HEK293 (cell line): ENCODE measurements around the gene UBA52.

Experiments
- BCL11B ChIP-seq: fragments of 450-650 bp; formaldehyde crosslinking; IDR thresholded peaks from 2 replicates; pipeline ENCODE4 v1.5.1; 2016; ENCODE audit warnings: low read depth, missing biosample characterization, missing genetic modification characterization
- MYNN ChIP-seq: fragments of 450-650 bp; formaldehyde crosslinking; IDR thresholded peaks from 2 replicates; pipeline ENCODE4 v1.5.1; 2016; ENCODE audit warnings: missing biosample characterization, missing genetic modification characterization, borderline replicate concordance
- SP2 ChIP-seq: fragments of 450-650 bp; formaldehyde crosslinking; IDR thresholded peaks from 2 replicates; pipeline ENCODE4 v1.5.1; 2016; ENCODE audit warnings: missing biosample characterization, missing genetic modification characterization
- YY1 ChIP-seq: fragments of 450-650 bp; formaldehyde crosslinking; IDR thresholded peaks from 2 replicates; pipeline ENCODE4 v1.5.1; 2018; ENCODE audit warnings: missing biosample characterization, missing genetic modification characterization
- ZNF10 ChIP-seq: fragments of 450-650 bp; formaldehyde crosslinking; IDR thresholded peaks from 2 replicates; pipeline ENCODE4 v1.5.1; 2017; ENCODE audit warnings: missing biosample characterization, missing genetic modification characterization
- ZNF132 ChIP-seq: fragments of 450-650 bp; formaldehyde crosslinking; IDR thresholded peaks from 2 replicates; pipeline ENCODE4 v1.5.1; 2017; ENCODE audit warnings: missing biosample characterization, missing genetic modification characterization, borderline replicate concordance
- ZNF133 ChIP-seq: fragments of 450-650 bp; formaldehyde crosslinking; IDR thresholded peaks from 2 replicates; pipeline ENCODE4 v1.5.1; 2016; ENCODE audit warnings: missing biosample characterization, missing genetic modification characterization
- ZNF138 ChIP-seq: fragments of 450-650 bp; formaldehyde crosslinking; IDR thresholded peaks from 2 replicates; pipeline ENCODE4 v1.5.1; 2016; ENCODE audit warnings: missing biosample characterization, missing genetic modification characterization, borderline replicate concordance
- ZNF140 ChIP-seq: fragments of 450-650 bp; formaldehyde crosslinking; IDR thresholded peaks from 2 replicates; pipeline ENCODE4 v1.5.1; 2016; ENCODE audit warnings: missing biosample characterization, missing genetic modification characterization
- ZNF155 ChIP-seq: fragments of 450-650 bp; formaldehyde crosslinking; IDR thresholded peaks from 2 replicates; pipeline ENCODE4 v1.5.1; 2016; ENCODE audit warnings: missing biosample characterization, missing genetic modification characterization
- ZNF214 ChIP-seq: fragments of 450-650 bp; formaldehyde crosslinking; IDR thresholded peaks from 2 replicates; pipeline ENCODE4 v1.5.1; 2017; ENCODE audit warnings: missing biosample characterization, mild to moderate bottlenecking, missing genetic modification characterization, borderline replicate concordance
- ZNF280C ChIP-seq: fragments of 450-650 bp; formaldehyde crosslinking; IDR thresholded peaks from 2 replicates; pipeline ENCODE4 v1.5.1; 2016; ENCODE audit warnings: missing biosample characterization, missing genetic modification characterization
- ZNF362 ChIP-seq: fragments of 450-650 bp; formaldehyde crosslinking; IDR thresholded peaks from 2 replicates; pipeline ENCODE4 v1.5.1; 2016; ENCODE audit warnings: missing biosample characterization, missing genetic modification characterization
- ZNF391 ChIP-seq: fragments of 450-650 bp; formaldehyde crosslinking; IDR thresholded peaks from 2 replicates; pipeline ENCODE4 v1.5.1; 2016; ENCODE audit warnings: low read depth, missing biosample characterization, missing genetic modification characterization, borderline replicate concordance
- ZNF571 ChIP-seq: fragments of 450-650 bp; formaldehyde crosslinking; IDR thresholded peaks from 2 replicates; pipeline ENCODE4 v1.5.0; 2017; ENCODE audit warnings: missing biosample characterization, missing genetic modification characterization
- ZNF585B ChIP-seq: fragments of 450-650 bp; formaldehyde crosslinking; IDR thresholded peaks from 2 replicates; pipeline ENCODE4 v1.5.1; 2016; ENCODE audit warnings: missing biosample characterization, missing genetic modification characterization
- ZNF621 ChIP-seq: fragments of 450-650 bp; formaldehyde crosslinking; IDR thresholded peaks from 2 replicates; pipeline ENCODE4 v1.5.1; 2017; ENCODE audit warnings: missing biosample characterization, missing genetic modification characterization
- ZSCAN30 ChIP-seq: fragments of 450-650 bp; IDR thresholded peaks from 2 replicates; pipeline ENCODE4 v1.5.1; 2018; ENCODE audit warnings: missing biosample characterization, mild to moderate bottlenecking, missing genetic modification characterization, moderate library complexity
- ZSCAN5A ChIP-seq: fragments of 450-650 bp; formaldehyde crosslinking; IDR thresholded peaks from 2 replicates; pipeline ENCODE4 v1.5.1; 2016; ENCODE audit warnings: missing biosample characterization, missing genetic modification characterization
- TF ChIP-seq, protein P1 (sequence below): fragments of 450-650 bp; formaldehyde crosslinking; IDR thresholded peaks from 2 replicates; pipeline ENCODE4 v1.5.1; 2016; ENCODE audit warnings: missing biosample characterization, missing genetic modification characterization, borderline replicate concordance
- TF ChIP-seq, protein P2 (sequence below): fragments of 450-650 bp; formaldehyde crosslinking; IDR thresholded peaks from 2 replicates; pipeline ENCODE4 v1.5.1; 2016; ENCODE audit warnings: missing biosample characterization, missing genetic modification characterization
- TF ChIP-seq, protein P3 (sequence below): fragments of 450-650 bp; formaldehyde crosslinking; IDR thresholded peaks from 2 replicates; pipeline ENCODE4 v1.5.1; 2016; ENCODE audit warnings: missing biosample characterization, missing genetic modification characterization
- TF ChIP-seq, protein P4 (sequence below): sonication (generic); formaldehyde crosslinking; IDR thresholded peaks from 2 replicates; pipeline ENCODE4 v1.8.1; 2022; ENCODE audit warnings: mild to moderate bottlenecking, moderate library complexity, missing genetic modification reagents

UBA52 gene

GRCh38 chr19:18611327-18612050, 39.8 kb downstream of the UBA52 start (continued):
- TF ChIP-seq ZNF391 (tag by site-specific recombination) (no peak), ZNF132 (tag by site-specific recombination) (no peak), ZNF10 (tag by site-specific recombination) (peak; percentile 70; the same call in 1 of the 2 replicates), ZNF280C (tag by site-specific recombination) (no peak), ZNF585B (tag by site-specific recombination) (no peak), ZNF138 (no peak), ZNF133 (tag by site-specific recombination) (no peak), ZNF621 (no peak), ZNF155 (tag by site-specific recombination) (no peak), YY1 (tag by site-specific recombination) (no peak), SP2 (tag by site-specific recombination) (peak; percentile 47), ZSCAN30 (tag by site-specific recombination) (no peak), ZNF362 (tag by site-specific recombination) (no peak), ZNF214 (tag by site-specific recombination) (no peak), ZNF140 (no peak), BCL11B (tag by site-specific recombination) (no peak), ZNF571 (tag by site-specific recombination) (no peak), ZSCAN5A (tag by site-specific recombination) (no peak), MYNN (tag by site-specific recombination) (no peak)
- TF ChIP-seq, protein P1, sequence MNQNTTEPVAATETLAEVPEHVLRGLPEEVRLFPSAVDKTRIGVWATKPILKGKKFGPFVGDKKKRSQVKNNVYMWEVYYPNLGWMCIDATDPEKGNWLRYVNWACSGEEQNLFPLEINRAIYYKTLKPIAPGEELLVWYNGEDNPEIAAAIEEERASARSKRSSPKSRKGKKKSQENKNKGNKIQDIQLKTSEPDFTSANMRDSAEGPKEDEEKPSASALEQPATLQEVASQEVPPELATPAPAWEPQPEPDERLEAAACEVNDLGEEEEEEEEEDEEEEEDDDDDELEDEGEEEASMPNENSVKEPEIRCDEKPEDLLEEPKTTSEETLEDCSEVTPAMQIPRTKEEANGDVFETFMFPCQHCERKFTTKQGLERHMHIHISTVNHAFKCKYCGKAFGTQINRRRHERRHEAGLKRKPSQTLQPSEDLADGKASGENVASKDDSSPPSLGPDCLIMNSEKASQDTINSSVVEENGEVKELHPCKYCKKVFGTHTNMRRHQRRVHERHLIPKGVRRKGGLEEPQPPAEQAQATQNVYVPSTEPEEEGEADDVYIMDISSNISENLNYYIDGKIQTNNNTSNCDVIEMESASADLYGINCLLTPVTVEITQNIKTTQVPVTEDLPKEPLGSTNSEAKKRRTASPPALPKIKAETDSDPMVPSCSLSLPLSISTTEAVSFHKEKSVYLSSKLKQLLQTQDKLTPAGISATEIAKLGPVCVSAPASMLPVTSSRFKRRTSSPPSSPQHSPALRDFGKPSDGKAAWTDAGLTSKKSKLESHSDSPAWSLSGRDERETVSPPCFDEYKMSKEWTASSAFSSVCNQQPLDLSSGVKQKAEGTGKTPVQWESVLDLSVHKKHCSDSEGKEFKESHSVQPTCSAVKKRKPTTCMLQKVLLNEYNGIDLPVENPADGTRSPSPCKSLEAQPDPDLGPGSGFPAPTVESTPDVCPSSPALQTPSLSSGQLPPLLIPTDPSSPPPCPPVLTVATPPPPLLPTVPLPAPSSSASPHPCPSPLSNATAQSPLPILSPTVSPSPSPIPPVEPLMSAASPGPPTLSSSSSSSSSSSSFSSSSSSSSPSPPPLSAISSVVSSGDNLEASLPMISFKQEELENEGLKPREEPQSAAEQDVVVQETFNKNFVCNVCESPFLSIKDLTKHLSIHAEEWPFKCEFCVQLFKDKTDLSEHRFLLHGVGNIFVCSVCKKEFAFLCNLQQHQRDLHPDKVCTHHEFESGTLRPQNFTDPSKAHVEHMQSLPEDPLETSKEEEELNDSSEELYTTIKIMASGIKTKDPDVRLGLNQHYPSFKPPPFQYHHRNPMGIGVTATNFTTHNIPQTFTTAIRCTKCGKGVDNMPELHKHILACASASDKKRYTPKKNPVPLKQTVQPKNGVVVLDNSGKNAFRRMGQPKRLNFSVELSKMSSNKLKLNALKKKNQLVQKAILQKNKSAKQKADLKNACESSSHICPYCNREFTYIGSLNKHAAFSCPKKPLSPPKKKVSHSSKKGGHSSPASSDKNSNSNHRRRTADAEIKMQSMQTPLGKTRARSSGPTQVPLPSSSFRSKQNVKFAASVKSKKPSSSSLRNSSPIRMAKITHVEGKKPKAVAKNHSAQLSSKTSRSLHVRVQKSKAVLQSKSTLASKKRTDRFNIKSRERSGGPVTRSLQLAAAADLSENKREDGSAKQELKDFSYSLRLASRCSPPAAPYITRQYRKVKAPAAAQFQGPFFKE (tag by site-specific recombination), result no peak
- TF ChIP-seq, protein P2, sequence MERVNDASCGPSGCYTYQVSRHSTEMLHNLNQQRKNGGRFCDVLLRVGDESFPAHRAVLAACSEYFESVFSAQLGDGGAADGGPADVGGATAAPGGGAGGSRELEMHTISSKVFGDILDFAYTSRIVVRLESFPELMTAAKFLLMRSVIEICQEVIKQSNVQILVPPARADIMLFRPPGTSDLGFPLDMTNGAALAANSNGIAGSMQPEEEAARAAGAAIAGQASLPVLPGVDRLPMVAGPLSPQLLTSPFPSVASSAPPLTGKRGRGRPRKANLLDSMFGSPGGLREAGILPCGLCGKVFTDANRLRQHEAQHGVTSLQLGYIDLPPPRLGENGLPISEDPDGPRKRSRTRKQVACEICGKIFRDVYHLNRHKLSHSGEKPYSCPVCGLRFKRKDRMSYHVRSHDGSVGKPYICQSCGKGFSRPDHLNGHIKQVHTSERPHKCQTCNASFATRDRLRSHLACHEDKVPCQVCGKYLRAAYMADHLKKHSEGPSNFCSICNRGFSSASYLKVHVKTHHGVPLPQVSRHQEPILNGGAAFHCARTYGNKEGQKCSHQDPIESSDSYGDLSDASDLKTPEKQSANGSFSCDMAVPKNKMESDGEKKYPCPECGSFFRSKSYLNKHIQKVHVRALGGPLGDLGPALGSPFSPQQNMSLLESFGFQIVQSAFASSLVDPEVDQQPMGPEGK (tag by site-specific recombination), result peak; percentile 91
- TF ChIP-seq, protein P3, sequence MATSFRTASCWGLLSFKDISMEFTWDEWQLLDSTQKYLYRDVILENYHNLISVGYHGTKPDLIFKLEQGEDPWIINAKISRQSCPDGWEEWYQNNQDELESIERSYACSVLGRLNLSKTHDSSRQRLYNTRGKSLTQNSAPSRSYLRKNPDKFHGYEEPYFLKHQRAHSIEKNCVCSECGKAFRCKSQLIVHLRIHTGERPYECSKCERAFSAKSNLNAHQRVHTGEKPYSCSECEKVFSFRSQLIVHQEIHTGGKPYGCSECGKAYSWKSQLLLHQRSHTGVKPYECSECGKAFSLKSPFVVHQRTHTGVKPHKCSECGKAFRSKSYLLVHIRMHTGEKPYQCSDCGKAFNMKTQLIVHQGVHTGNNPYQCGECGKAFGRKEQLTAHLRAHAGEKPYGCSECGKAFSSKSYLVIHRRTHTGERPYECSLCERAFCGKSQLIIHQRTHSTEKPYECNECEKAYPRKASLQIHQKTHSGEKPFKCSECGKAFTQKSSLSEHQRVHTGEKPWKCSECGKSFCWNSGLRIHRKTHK (tag by site-specific recombination), result no peak
- TF ChIP-seq, protein P4, sequence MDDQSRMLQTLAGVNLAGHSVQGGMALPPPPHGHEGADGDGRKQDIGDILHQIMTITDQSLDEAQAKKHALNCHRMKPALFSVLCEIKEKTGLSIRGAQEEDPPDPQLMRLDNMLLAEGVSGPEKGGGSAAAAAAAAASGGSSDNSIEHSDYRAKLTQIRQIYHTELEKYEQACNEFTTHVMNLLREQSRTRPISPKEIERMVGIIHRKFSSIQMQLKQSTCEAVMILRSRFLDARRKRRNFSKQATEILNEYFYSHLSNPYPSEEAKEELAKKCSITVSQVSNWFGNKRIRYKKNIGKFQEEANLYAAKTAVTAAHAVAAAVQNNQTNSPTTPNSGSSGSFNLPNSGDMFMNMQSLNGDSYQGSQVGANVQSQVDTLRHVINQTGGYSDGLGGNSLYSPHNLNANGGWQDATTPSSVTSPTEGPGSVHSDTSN (CRISPR knock-in tag), result no peak
